A549 (cell line): Measurements from ENCODE around the gene TRPV6.

Source experiments
- CBX8 ChIP-seq: fragments of 200-600 bp; sonication (generic); IDR thresholded peaks from 2 replicates; pipeline ENCODE4 v1.6.1; 2016
- CEBPB ChIP-seq, 2 experiments: fragments of >200 bp in 1 of 2; sonication (Bioruptor Twin) in 1 of 2; formaldehyde crosslinking in 1 of 2; IDR thresholded peaks; 2 replicates each; pipeline ENCODE4 v1.6.1; 2012 to 2016
- HOXB13 ChIP-seq: fragments of 250-450 bp; sonication (Bioruptor Pico); IDR thresholded peaks from 2 replicates; pipeline ENCODE4 v1.5.0; 2020; ENCODE audit warnings: low read depth, mild to moderate bottlenecking, moderate library complexity
- KDM1A ChIP-seq: fragments of 200-600 bp; sonication (generic); IDR thresholded peaks from 2 replicates; pipeline ENCODE4 v1.6.1; 2016; ENCODE audit warnings: low read depth, mild to moderate bottlenecking
- KDM5A ChIP-seq: fragments of 200-600 bp; sonication (generic); IDR thresholded peaks from 2 replicates; pipeline ENCODE4 v1.6.1; 2016; ENCODE audit warnings: antibody characterized with exemption, mild to moderate bottlenecking
- MAFK ChIP-seq: fragments of 450-650 bp; IDR thresholded peaks from 2 replicates; pipeline ENCODE4 v1.6.1; 2014; ENCODE audit not compliant: partially characterized antibody
- NFE2L2 ChIP-seq: fragments of 150-350 bp; conservative IDR thresholded peaks from 2 replicates; pipeline ENCODE4 v1.6.1; 2014; ENCODE audit warnings: low read length
- POLR2A ChIP-seq: IDR thresholded peaks from 2 replicates; pipeline ENCODE4 v1.6.1; 2012; ENCODE audit warnings: mild to moderate bottlenecking, low read length
- RAD21 ChIP-seq, 2 experiments: fragments of >200 bp in 1 of 2; sonication (Bioruptor Twin) in 1 of 2; formaldehyde crosslinking in 1 of 2; IDR thresholded peaks in 1 of 2; conservative IDR thresholded peaks in 1 of 2; 2 replicates in 1 of 2; 3 replicates in 1 of 2; pipeline ENCODE4 v1.6.1; 2012 to 2018; ENCODE audit warnings: inconsistent platforms in 1 of 2
- RFX5 ChIP-seq: fragments of 450-650 bp; IDR thresholded peaks from 2 replicates; pipeline ENCODE4 v1.7.1; 2014; ENCODE audit warnings: antibody characterized with exemption, mild to moderate bottlenecking, moderate library complexity
- ZC3H11A ChIP-seq: fragments of 450-650 bp; IDR thresholded peaks from 2 replicates; pipeline ENCODE4 v1.6.1; 2014; ENCODE audit warnings: antibody characterized with exemption, mild to moderate bottlenecking
- TF ChIP-seq, protein P1 (sequence below): fragments of >200 bp; sonication (Bioruptor Twin); formaldehyde crosslinking; IDR thresholded peaks from 3 replicates; pipeline ENCODE4 v1.5.1; 2016

- TF ChIP-seq POLR2A (no peak), RAD21 (conservative IDR thresholded peaks at IDR 0.05 in 1 of 2, IDR thresholded peaks at IDR 0.05 in 1 of 2) (no peak), NFE2L2 (no peak), HOXB13 (CRISPR knock-in tag) (no peak), CEBPB (IDR thresholded peaks at IDR 0.05) (no peak), RFX5 (no peak), CBX8 (no peak), KDM1A (no peak), MAFK (no peak), ZC3H11A (no peak), KDM5A (no peak)
- TF ChIP-seq, protein P1, sequence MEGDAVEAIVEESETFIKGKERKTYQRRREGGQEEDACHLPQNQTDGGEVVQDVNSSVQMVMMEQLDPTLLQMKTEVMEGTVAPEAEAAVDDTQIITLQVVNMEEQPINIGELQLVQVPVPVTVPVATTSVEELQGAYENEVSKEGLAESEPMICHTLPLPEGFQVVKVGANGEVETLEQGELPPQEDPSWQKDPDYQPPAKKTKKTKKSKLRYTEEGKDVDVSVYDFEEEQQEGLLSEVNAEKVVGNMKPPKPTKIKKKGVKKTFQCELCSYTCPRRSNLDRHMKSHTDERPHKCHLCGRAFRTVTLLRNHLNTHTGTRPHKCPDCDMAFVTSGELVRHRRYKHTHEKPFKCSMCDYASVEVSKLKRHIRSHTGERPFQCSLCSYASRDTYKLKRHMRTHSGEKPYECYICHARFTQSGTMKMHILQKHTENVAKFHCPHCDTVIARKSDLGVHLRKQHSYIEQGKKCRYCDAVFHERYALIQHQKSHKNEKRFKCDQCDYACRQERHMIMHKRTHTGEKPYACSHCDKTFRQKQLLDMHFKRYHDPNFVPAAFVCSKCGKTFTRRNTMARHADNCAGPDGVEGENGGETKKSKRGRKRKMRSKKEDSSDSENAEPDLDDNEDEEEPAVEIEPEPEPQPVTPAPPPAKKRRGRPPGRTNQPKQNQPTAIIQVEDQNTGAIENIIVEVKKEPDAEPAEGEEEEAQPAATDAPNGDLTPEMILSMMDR = no peak
These were observed 26.1 kb downstream of the TRPV6 start for GRCh38 chr7:142859411-142859810.
